ENCODE measurements around the gene LCN6.

The LCN6 gene

GRCh38 chr9:136744773-136745172 lies 3.6 kb downstream of the LCN6 start:
- H3K4me3 ChIP-seq (ENCODE audit: low read depth in 1 of 2, low read length in 2 of 2) = no peak overlapping the region

GRCh38 chr9:136743639-136744211 lies 4.6 kb downstream of the LCN6 start:
- Histone ChIP-seq H3K27me3 (ENCODE audit: control insufficient read depth in 1 of 2, insufficient read depth in 2 of 2, low read length in 2 of 2) (peaks cover 40 to 48% of the 10 kb centered on the region in 2 donors), H3K9ac (ENCODE audit: low read depth in 1 of 2, low read length in 2 of 2) (no peak overlapping the region), H3K27ac (ENCODE audit: low read depth, low read length) (no peak overlapping the region), H3K4me3 (ENCODE audit: low read depth in 1 of 2, low read length in 2 of 2) (no peak overlapping the region), H3K4me1 (ENCODE audit: control insufficient read depth in 1 of 2, insufficient read depth in 2 of 2, low read length in 2 of 2) (peaks cover 5 to 8% of the 10 kb centered on the region in 2 donors), H3K9me3 (ENCODE audit: control insufficient read depth in 1 of 2, low read length in 2 of 2) (no peaks in the 10 kb centered on the region), H3K36me3 (ENCODE audit: control insufficient read depth in 1 of 2, insufficient read depth in 2 of 2, low read length in 2 of 2) (no peaks in the 10 kb centered on the region)

More at GRCh38 chr9:136744773-136745172, 3.6 kb downstream of the LCN6 start:
- Histone ChIP-seq H3K27ac (ENCODE audit: low read depth, low read length) (no peak overlapping the region), H3K9ac (ENCODE audit: low read depth in 1 of 2, low read length in 2 of 2) (no peak overlapping the region), H3K9me3 (ENCODE audit: control insufficient read depth in 1 of 2, low read length in 2 of 2) (no peaks in the 10 kb centered on the region), H3K4me1 (ENCODE audit: control insufficient read depth in 1 of 2, insufficient read depth in 2 of 2, low read length in 2 of 2) (peaks cover 5 to 12% of the 10 kb centered on the region in 2 donors), H3K27me3 (ENCODE audit: control insufficient read depth in 1 of 2, insufficient read depth in 2 of 2, low read length in 2 of 2) (peaks cover 36 to 37% of the 10 kb centered on the region in 2 donors), H3K36me3 (ENCODE audit: control insufficient read depth in 1 of 2, insufficient read depth in 2 of 2, low read length in 2 of 2) (no peaks in the 10 kb centered on the region)

- H3K4me3 ChIP-seq (ENCODE audit: low read depth in 1 of 2, low read length in 2 of 2) = no peak within 1 kb of the TSS
- H3K27ac ChIP-seq (ENCODE audit: low read depth, low read length) = no peak within 1 kb of the TSS
- H3K4me1 ChIP-seq (ENCODE audit: control insufficient read depth in 1 of 2, insufficient read depth in 2 of 2, low read length in 2 of 2) = peaks cover 5 to 8% of the 10 kb centered on the region in 2 donors
- H3K27me3 ChIP-seq (ENCODE audit: control insufficient read depth in 1 of 2, insufficient read depth in 2 of 2, low read length in 2 of 2) = peaks cover 40 to 51% of the 10 kb centered on the region in 2 donors
- no peaks in the 10 kb centered on the region for H3K9me3 ChIP-seq (ENCODE audit: control insufficient read depth in 1 of 2, low read length in 2 of 2)
- H3K36me3 ChIP-seq (ENCODE audit: control insufficient read depth in 1 of 2, insufficient read depth in 2 of 2, low read length in 2 of 2) = no peaks in the 10 kb centered on the region
- no peak within 1 kb of the TSS for H3K9ac ChIP-seq (ENCODE audit: low read depth in 1 of 2, low read length in 2 of 2)
Measured at GRCh38 chr9:136742591-136743391, 5.5 kb downstream of the LCN6 start, which contains the start of gene LCN10. TSS of gene LCN10 (minus strand) at chr9:136742940. CDS start at chr9:136742903, 37 bp downstream.

GRCh38 chr9:136741883-136742571 lies 6.3 kb downstream of the LCN6 start:
- Histone ChIP-seq H3K4me3 (ENCODE audit: low read depth in 1 of 2, low read length in 2 of 2) (no peak overlapping the region), H3K4me1 (ENCODE audit: control insufficient read depth in 1 of 2, insufficient read depth in 2 of 2, low read length in 2 of 2) (peaks cover 5 to 8% of the 10 kb centered on the region in 2 donors), H3K27me3 (ENCODE audit: control insufficient read depth in 1 of 2, insufficient read depth in 2 of 2, low read length in 2 of 2) (peaks cover 40 to 51% of the 10 kb centered on the region in 2 donors), H3K36me3 (ENCODE audit: control insufficient read depth in 1 of 2, insufficient read depth in 2 of 2, low read length in 2 of 2) (no peaks in the 10 kb centered on the region), H3K9me3 (ENCODE audit: control insufficient read depth in 1 of 2, low read length in 2 of 2) (no peaks in the 10 kb centered on the region), H3K9ac (ENCODE audit: low read depth in 1 of 2, low read length in 2 of 2) (no peak overlapping the region), H3K27ac (ENCODE audit: low read depth, low read length) (no peak overlapping the region)

GRCh38 chr9:136740971-136741882 lies 7.1 kb downstream of the LCN6 start:
- H3K9ac ChIP-seq (ENCODE audit: low read depth in 1 of 2, low read length in 2 of 2) = no peak overlapping the region
- no peak overlapping the region for H3K4me3 ChIP-seq (ENCODE audit: low read depth in 1 of 2, low read length in 2 of 2)

GRCh38 chr9:136740491-136740890 lies 7.8 kb downstream of the LCN6 start:
- Histone ChIP-seq H3K27me3 (ENCODE audit: control insufficient read depth in 1 of 2, insufficient read depth in 2 of 2, low read length in 2 of 2) (peaks cover 40 to 51% of the 10 kb centered on the region in 2 donors), H3K4me3 (ENCODE audit: low read depth in 1 of 2, low read length in 2 of 2) (no peak overlapping the region), H3K4me1 (ENCODE audit: control insufficient read depth in 1 of 2, insufficient read depth in 2 of 2, low read length in 2 of 2) (peaks cover 5 to 8% of the 10 kb centered on the region in 2 donors), H3K9me3 (ENCODE audit: control insufficient read depth in 1 of 2, low read length in 2 of 2) (no peaks in the 10 kb centered on the region), H3K9ac (ENCODE audit: low read depth in 1 of 2, low read length in 2 of 2) (no peak overlapping the region), H3K27ac (ENCODE audit: low read depth, low read length) (no peak overlapping the region), H3K36me3 (ENCODE audit: control insufficient read depth in 1 of 2, insufficient read depth in 2 of 2, low read length in 2 of 2) (no peaks in the 10 kb centered on the region)

More at GRCh38 chr9:136740971-136741882, 7.1 kb downstream of the LCN6 start:
- Histone ChIP-seq H3K27me3 (ENCODE audit: control insufficient read depth in 1 of 2, insufficient read depth in 2 of 2, low read length in 2 of 2) (peaks cover 40 to 51% of the 10 kb centered on the region in 2 donors), H3K27ac (ENCODE audit: low read depth, low read length) (no peak overlapping the region), H3K36me3 (ENCODE audit: control insufficient read depth in 1 of 2, insufficient read depth in 2 of 2, low read length in 2 of 2) (no peaks in the 10 kb centered on the region), H3K9me3 (ENCODE audit: control insufficient read depth in 1 of 2, low read length in 2 of 2) (no peaks in the 10 kb centered on the region), H3K4me1 (ENCODE audit: control insufficient read depth in 1 of 2, insufficient read depth in 2 of 2, low read length in 2 of 2) (peaks cover 5 to 8% of the 10 kb centered on the region in 2 donors)

- Histone ChIP-seq H3K4me3 (ENCODE audit: low read depth in 1 of 2, low read length in 2 of 2) (no peak overlapping the region), H3K4me1 (ENCODE audit: control insufficient read depth in 1 of 2, insufficient read depth in 2 of 2, low read length in 2 of 2) (peaks cover 5 to 8% of the 10 kb centered on the region in 2 donors), H3K9me3 (ENCODE audit: control insufficient read depth in 1 of 2, low read length in 2 of 2) (no peaks in the 10 kb centered on the region), H3K9ac (ENCODE audit: low read depth in 1 of 2, low read length in 2 of 2) (no peak overlapping the region), H3K27ac (ENCODE audit: low read depth, low read length) (no peak overlapping the region), H3K36me3 (ENCODE audit: control insufficient read depth in 1 of 2, insufficient read depth in 2 of 2, low read length in 2 of 2) (no peaks in the 10 kb centered on the region), H3K27me3 (ENCODE audit: control insufficient read depth in 1 of 2, insufficient read depth in 2 of 2, low read length in 2 of 2) (peaks cover 40 to 51% of the 10 kb centered on the region in 2 donors)
Measured at GRCh38 chr9:136740069-136740468, 8.3 kb downstream of the LCN6 start.

- H3K9me3 ChIP-seq (ENCODE audit: control insufficient read depth in 1 of 2, low read length in 2 of 2) = no peaks in the 10 kb centered on the region
- H3K9ac ChIP-seq (ENCODE audit: low read depth in 1 of 2, low read length in 2 of 2) = no peak overlapping the region
- no peaks in the 10 kb centered on the region for H3K36me3 ChIP-seq (ENCODE audit: control insufficient read depth in 1 of 2, insufficient read depth in 2 of 2, low read length in 2 of 2)
- peaks cover 40 to 51% of the 10 kb centered on the region in 2 donors for H3K27me3 ChIP-seq (ENCODE audit: control insufficient read depth in 1 of 2, insufficient read depth in 2 of 2, low read length in 2 of 2)
- H3K4me1 ChIP-seq (ENCODE audit: control insufficient read depth in 1 of 2, insufficient read depth in 2 of 2, low read length in 2 of 2) = peaks cover 5 to 8% of the 10 kb centered on the region in 2 donors
- H3K27ac ChIP-seq (ENCODE audit: low read depth, low read length) = no peak overlapping the region
- no peak overlapping the region for H3K4me3 ChIP-seq (ENCODE audit: low read depth in 1 of 2, low read length in 2 of 2)
Measured at GRCh38 chr9:136739509-136739908, 8.8 kb downstream of the LCN6 start.

- Histone ChIP-seq H3K4me1 (ENCODE audit: control insufficient read depth in 1 of 2, insufficient read depth in 2 of 2, low read length in 2 of 2) (peaks cover 5 to 8% of the 10 kb centered on the region in 2 donors), H3K9ac (ENCODE audit: low read depth in 1 of 2, low read length in 2 of 2) (no peak overlapping the region), H3K4me3 (ENCODE audit: low read depth in 1 of 2, low read length in 2 of 2) (no peak overlapping the region), H3K27ac (ENCODE audit: low read depth, low read length) (no peak overlapping the region), H3K36me3 (ENCODE audit: control insufficient read depth in 1 of 2, insufficient read depth in 2 of 2, low read length in 2 of 2) (no peaks in the 10 kb centered on the region), H3K27me3 (ENCODE audit: control insufficient read depth in 1 of 2, insufficient read depth in 2 of 2, low read length in 2 of 2) (peaks cover 40 to 51% of the 10 kb centered on the region in 2 donors), H3K9me3 (ENCODE audit: control insufficient read depth in 1 of 2, low read length in 2 of 2) (no peaks in the 10 kb centered on the region)
Measured at GRCh38 chr9:136738960-136739359, 9.4 kb downstream of the LCN6 start.

Measured in duodenal mucosa (tissue), 2 donors.